Gastroesophageal sphincter (tissue), 2 donors: ENCODE measurements around the gene MEGF8.

Source experiments
- EP300 ChIP-seq: sonication (generic); formaldehyde crosslinking; IDR thresholded peaks from one replicate; pipeline ENCODE4 v1.6.1; 2017; ENCODE audit warnings: antibody characterized with exemption, mild to moderate bottlenecking
- POLR2AphosphoS5 ChIP-seq: sonication (generic); formaldehyde crosslinking; IDR thresholded peaks from one replicate; pipeline ENCODE4 v1.6.1; 2017; ENCODE audit warnings: antibody characterized with exemption

- TF ChIP-seq EP300 (no peak), POLR2AphosphoS5 (no peak)
Measured at GRCh38 chr19:42363614-42364346, 38.3 kb downstream of the MEGF8 start.
